H9 (cell line): ENCODE data around the gene SORCS2. TPM values are rescaled to one million over a fixed set of nuclear protein-coding genes. Genes with fewer than 3 reads are reported as not detected.

Experiments
- DNase-seq: peaks from one replicate; pipeline ENCODE4 v3.0.0-alpha.2; 2017
- H2AFZ ChIP-seq: one replicate; pipeline ENCODE4 v1.6.1; 2013; ENCODE audit warnings: mild to moderate bottlenecking, low read length, control low read depth, moderate library complexity
- H2AK5ac ChIP-seq: 2 replicates; pipeline ENCODE4 v1.6.1; 2013; ENCODE audit warnings: low read length, control low read depth, mixed read lengths; ENCODE audit not compliant: insufficient read length
- H2BK120ac ChIP-seq: one replicate; pipeline ENCODE4 v1.6.1; 2013; ENCODE audit warnings: low read depth, mild to moderate bottlenecking, low read length, control low read depth, inconsistent platforms; ENCODE audit not compliant: poor library complexity, severe bottlenecking
- H2BK12ac ChIP-seq: 2 replicates; pipeline ENCODE4 v1.6.1; 2013; ENCODE audit warnings: low read length, control low read depth, mixed read lengths, low read depth; ENCODE audit not compliant: insufficient read length
- H2BK15ac ChIP-seq: 2 replicates; pipeline ENCODE4 v1.6.1; 2013; ENCODE audit warnings: low read depth, low read length, control low read depth
- H2BK20ac ChIP-seq: one replicate; pipeline ENCODE4 v1.6.1; 2013; ENCODE audit warnings: low read depth, mild to moderate bottlenecking, low read length, control low read depth, inconsistent platforms; ENCODE audit not compliant: poor library complexity, severe bottlenecking
- H2BK5ac ChIP-seq: 2 replicates; pipeline ENCODE4 v1.6.1; 2013; ENCODE audit warnings: low read length, control low read depth, mixed read lengths; ENCODE audit not compliant: insufficient read length
- H3K14ac ChIP-seq: 2 replicates; pipeline ENCODE4 v1.6.1; 2013; ENCODE audit warnings: low read length, control low read depth; ENCODE audit not compliant: insufficient read depth
- H3K18ac ChIP-seq: 2 replicates; pipeline ENCODE4 v1.6.1; 2013; ENCODE audit warnings: low read depth, mild to moderate bottlenecking, mixed read lengths, low read length, control low read depth; ENCODE audit not compliant: insufficient read length
- H3K23ac ChIP-seq: 2 replicates; pipeline ENCODE4 v1.6.1; 2013; ENCODE audit warnings: low read length, control low read depth, mixed read lengths, low read depth; ENCODE audit not compliant: insufficient read length
- H3K23me2 ChIP-seq: 2 replicates; pipeline ENCODE4 v1.6.1; 2013; ENCODE audit warnings: low read depth, mild to moderate bottlenecking, mixed read lengths, low read length, control low read depth; ENCODE audit not compliant: insufficient read length, poor library complexity, severe bottlenecking
- H3K27ac ChIP-seq: 2 replicates; pipeline ENCODE4 v1.5.1; 2013; ENCODE audit warnings: low read length, control low read depth, mixed read lengths, low read depth; ENCODE audit not compliant: insufficient read length
- H3K27me3 ChIP-seq: 2 replicates; pipeline ENCODE4 v1.6.1; 2013; ENCODE audit warnings: low read length, control low read depth, inconsistent platforms; ENCODE audit not compliant: insufficient read depth
- H3K4ac ChIP-seq: 2 replicates; pipeline ENCODE4 v1.6.1; 2013; ENCODE audit warnings: low read depth, mild to moderate bottlenecking, control low read depth, inconsistent platforms, low read length, moderate library complexity
- H3K4me1 ChIP-seq: 2 replicates; pipeline ENCODE4 v1.6.1; 2013; ENCODE audit warnings: low read length, control low read depth, inconsistent platforms; ENCODE audit not compliant: insufficient read depth
- H3K4me2 ChIP-seq: 2 replicates; pipeline ENCODE4 v1.6.1; 2013; ENCODE audit warnings: low read length, control low read depth, mixed read lengths; ENCODE audit not compliant: insufficient read length, insufficient read depth
- H3K56ac ChIP-seq: 2 replicates; pipeline ENCODE4 v1.6.1; 2013; ENCODE audit warnings: low read depth, mild to moderate bottlenecking, mixed read lengths, low read length, control low read depth; ENCODE audit not compliant: insufficient read length
- H3K79me1 ChIP-seq: 2 replicates; pipeline ENCODE4 v1.6.1; 2013; ENCODE audit warnings: low read depth, mild to moderate bottlenecking, moderate library complexity, low read length, control low read depth, inconsistent platforms; ENCODE audit not compliant: insufficient read depth, poor library complexity, severe bottlenecking
- H3K79me2 ChIP-seq: 2 replicates; pipeline ENCODE4 v1.6.1; 2013; ENCODE audit warnings: low read length, control low read depth, inconsistent platforms; ENCODE audit not compliant: insufficient read depth
- H3K9ac ChIP-seq: 2 replicates; pipeline ENCODE4 v1.6.1; 2013; ENCODE audit warnings: low read length, control low read depth, mixed read lengths; ENCODE audit not compliant: insufficient read length; ENCODE audit errors: extremely low read depth
- H3K9me3 ChIP-seq: one replicate; pipeline ENCODE4 v1.6.1; 2013; ENCODE audit warnings: low read depth, low read length, inconsistent platforms; ENCODE audit not compliant: control insufficient read depth
- H3T11ph ChIP-seq: one replicate; pipeline ENCODE4 v1.6.1; 2013; ENCODE audit warnings: mild to moderate bottlenecking, low read length, control low read depth, inconsistent platforms
- H4K20me1 ChIP-seq: one replicate; pipeline ENCODE4 v1.6.1; 2013; ENCODE audit not compliant: control insufficient read depth, insufficient read length, insufficient read depth
- H4K5ac ChIP-seq: 2 replicates; pipeline ENCODE4 v1.6.1; 2013; ENCODE audit warnings: low read depth, mild to moderate bottlenecking, mixed read lengths, low read length, control low read depth; ENCODE audit not compliant: insufficient read length
- H4K8ac ChIP-seq: replicated peaks from 2 replicates; pipeline ENCODE4 v1.6.1; 2013; ENCODE audit warnings: low read length, control low read depth, mixed read lengths, low read depth; ENCODE audit not compliant: insufficient read length
- H4K91ac ChIP-seq: 2 replicates; pipeline ENCODE4 v1.6.1; 2013; ENCODE audit warnings: low read depth, mild to moderate bottlenecking, moderate library complexity, mixed read lengths, low read length, control low read depth; ENCODE audit not compliant: insufficient read length
- H3K27ac Mint-ChIP-seq, 3 experiments: 2 replicates in 2 of 3; 3 replicates in 1 of 3; pipeline ENCODE4 v1.8.0; 2020 to 2021; ENCODE audit warnings: mixed read lengths in 3 of 3, mild to moderate bottlenecking in 1 of 3, moderate library complexity in 1 of 3
- H3K27me3 Mint-ChIP-seq: 2 replicates; pipeline ENCODE4 v1.8.0; 2021; ENCODE audit warnings: low read depth, mild to moderate bottlenecking, moderate library complexity, mixed read lengths
- H3K36me3 Mint-ChIP-seq, 3 experiments: 2 replicates in 2 of 3; 3 replicates in 1 of 3; pipeline ENCODE4 v1.8.0; 2020 to 2021; ENCODE audit warnings: low read depth in 3 of 3, mixed read lengths in 3 of 3; ENCODE audit not compliant: insufficient read depth in 1 of 3
- H3K4me1 Mint-ChIP-seq, 2 experiments: 2 replicates each; pipeline ENCODE4 v1.8.0; 2020; ENCODE audit warnings: mixed read lengths in 2 of 2
- H3K4me3 Mint-ChIP-seq, 2 experiments: 2 replicates in 1 of 2; 3 replicates in 1 of 2; pipeline ENCODE4 v1.8.0; 2020 to 2021; ENCODE audit warnings: mild to moderate bottlenecking in 2 of 2, mixed read lengths in 2 of 2, moderate library complexity in 1 of 2
- H3K9me3 Mint-ChIP-seq, 2 experiments: 2 replicates in 1 of 2; 3 replicates in 1 of 2; pipeline ENCODE4 v1.8.0; 2020; ENCODE audit warnings: mild to moderate bottlenecking in 2 of 2, mixed read lengths in 2 of 2, moderate library complexity in 1 of 2
- WGBS: extraction: QIAGEN DNeasy Blood & Tissue Kit; methylation state at CpG from one replicate; pipeline ENCODE4 v1.1.7; 2013; ENCODE audit warnings: missing lambda C conversion rate, low lambda C conversion rate, mixed read lengths; ENCODE audit not compliant: insufficient read length; ENCODE audit errors: extremely low coverage; 5-methylcytosine and 5-hydroxymethylcytosine counted together
- total RNA-seq: library from RNA; stranded (reverse); gene quantifications from 2 replicates; pipeline ENCODE4 v1.2.1, GENCODE V29; 2021
- TF ChIP-seq, protein P1 (sequence below): fragments of 200-600 bp; sonication (generic); conservative IDR thresholded peaks from 3 replicates; pipeline ENCODE4 v1.8.0; 2021; ENCODE audit warnings: antibody characterized with exemption, mild to moderate bottlenecking

The SORCS2 gene
- total RNA-seq, 1 experiment from 2014 or later: 0.57 TPM

DNA sequence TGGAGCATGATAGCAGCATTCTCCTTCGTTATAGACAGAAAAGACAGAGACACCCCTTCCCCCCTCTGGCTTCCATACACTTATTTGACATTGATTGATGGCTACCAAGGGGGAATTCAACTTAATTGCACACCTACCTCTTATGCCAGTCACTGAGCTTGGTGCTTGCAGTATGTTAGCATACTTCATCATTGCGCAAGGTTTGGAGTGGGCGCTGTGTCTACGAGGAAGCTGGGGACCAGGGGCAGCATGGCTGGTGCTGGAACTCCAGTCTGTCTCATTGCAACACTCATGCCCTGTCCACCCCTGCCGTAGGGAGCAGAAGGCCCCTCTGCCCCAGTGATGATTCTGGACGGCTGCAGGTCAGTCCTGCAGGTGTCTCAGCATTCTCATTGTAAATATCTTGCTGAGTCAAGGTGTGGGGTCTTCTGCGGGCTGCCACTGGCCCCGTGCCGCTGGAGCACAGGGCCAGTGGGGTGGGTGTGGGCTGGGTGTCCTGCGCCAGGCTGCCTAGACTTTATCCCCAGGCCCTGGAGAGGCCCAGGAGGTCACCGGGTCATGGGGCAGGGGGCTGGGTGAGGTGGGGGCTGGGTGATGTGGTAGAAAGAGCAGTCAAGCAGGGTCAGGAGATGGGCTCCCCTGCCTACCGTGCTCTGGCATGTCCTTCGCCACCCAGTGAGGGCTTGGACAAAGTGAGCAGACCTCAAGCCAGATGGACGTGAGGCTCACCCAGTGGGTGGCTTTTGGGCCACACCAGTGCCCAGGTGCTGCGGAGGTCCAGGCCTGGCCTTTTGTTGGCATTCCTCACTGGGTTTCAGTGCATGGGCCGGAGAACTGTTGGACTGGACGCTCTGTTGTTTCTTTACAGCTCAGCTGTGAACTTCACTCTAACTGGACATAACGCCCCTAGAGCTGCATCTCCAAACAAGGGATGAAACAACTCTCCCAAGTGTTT is 156.9 kb downstream of the SORCS2 start:
- no peak overlapping the region for H3K14ac ChIP-seq
- H2AK5ac ChIP-seq: no peak overlapping the region
- no peak overlapping the region for H4K8ac ChIP-seq
- H2BK120ac ChIP-seq: no peak overlapping the region
- H3K9me3 ChIP-seq: no peaks in the 10 kb centered on the region
- no peaks in the 10 kb centered on the region for H4K20me1 ChIP-seq
- H3K4me2 ChIP-seq: no peak overlapping the region
- H3K79me2 ChIP-seq: no peaks in the 10 kb centered on the region
- no peak overlapping the region for H2AFZ ChIP-seq
- no peaks in the 10 kb centered on the region for H3K36me3 Mint-ChIP-seq
- no peak overlapping the region for H3K4me3 Mint-ChIP-seq
- H3K4me1 ChIP-seq: no peaks in the 10 kb centered on the region
- H3K18ac ChIP-seq: no peak overlapping the region
- H3K23ac ChIP-seq: no peak overlapping the region
- no peak overlapping the region for H4K91ac ChIP-seq
- H4K5ac ChIP-seq: no peak overlapping the region
- no peak overlapping the region for H2BK5ac ChIP-seq
- DNase-seq: no peak
- no peaks in the 10 kb centered on the region for H3K27me3 ChIP-seq
- no peak overlapping the region for H3K56ac ChIP-seq
- H3K4me1 Mint-ChIP-seq: peaks cover 0 to 3% of the 10 kb centered on the region in 2 experiments; a peak in 2 of 4 replicates
- H3T11ph ChIP-seq: no peak overlapping the region
- H2BK12ac ChIP-seq: no peak overlapping the region
- H2BK20ac ChIP-seq: no peak overlapping the region
- H3K23me2 ChIP-seq: no peaks in the 10 kb centered on the region
- H3K9ac ChIP-seq: no peak overlapping the region
- no peaks in the 10 kb centered on the region for H3K79me1 ChIP-seq
- H3K27ac ChIP-seq: no peak overlapping the region
- H3K27ac Mint-ChIP-seq: no peak overlapping the region
- TF ChIP-seq, protein P1, sequence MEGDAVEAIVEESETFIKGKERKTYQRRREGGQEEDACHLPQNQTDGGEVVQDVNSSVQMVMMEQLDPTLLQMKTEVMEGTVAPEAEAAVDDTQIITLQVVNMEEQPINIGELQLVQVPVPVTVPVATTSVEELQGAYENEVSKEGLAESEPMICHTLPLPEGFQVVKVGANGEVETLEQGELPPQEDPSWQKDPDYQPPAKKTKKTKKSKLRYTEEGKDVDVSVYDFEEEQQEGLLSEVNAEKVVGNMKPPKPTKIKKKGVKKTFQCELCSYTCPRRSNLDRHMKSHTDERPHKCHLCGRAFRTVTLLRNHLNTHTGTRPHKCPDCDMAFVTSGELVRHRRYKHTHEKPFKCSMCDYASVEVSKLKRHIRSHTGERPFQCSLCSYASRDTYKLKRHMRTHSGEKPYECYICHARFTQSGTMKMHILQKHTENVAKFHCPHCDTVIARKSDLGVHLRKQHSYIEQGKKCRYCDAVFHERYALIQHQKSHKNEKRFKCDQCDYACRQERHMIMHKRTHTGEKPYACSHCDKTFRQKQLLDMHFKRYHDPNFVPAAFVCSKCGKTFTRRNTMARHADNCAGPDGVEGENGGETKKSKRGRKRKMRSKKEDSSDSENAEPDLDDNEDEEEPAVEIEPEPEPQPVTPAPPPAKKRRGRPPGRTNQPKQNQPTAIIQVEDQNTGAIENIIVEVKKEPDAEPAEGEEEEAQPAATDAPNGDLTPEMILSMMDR: no peak
- peaks cover 8% of the 10 kb centered on the region for H3K27me3 Mint-ChIP-seq
- no peaks in the 10 kb centered on the region; a peak in 1 of 5 replicates for H3K9me3 Mint-ChIP-seq
- H3K4ac ChIP-seq: no peak overlapping the region
- WGBS: no CpG with 5 or more reads among the region's 18 CpGs
- H2BK15ac ChIP-seq: no peak overlapping the region
